HG03135 (cell line): ENCODE measurements around the gene KRT85.
"Not testable (repeated sequence)": the region's sequence is repeated elsewhere in the genome, so short reads cannot be mapped to it uniquely, and the experiment has no call there.

Source experiments
- ATAC-seq: cut with Tn5 transposase; IDR thresholded peaks from one replicate; pipeline ENCODE4 v1.9.1; 2021; ENCODE audit warnings: mild to moderate bottlenecking, moderate library complexity; ENCODE audit not compliant: unreplicated experiment

The KRT85 gene

DNA sequence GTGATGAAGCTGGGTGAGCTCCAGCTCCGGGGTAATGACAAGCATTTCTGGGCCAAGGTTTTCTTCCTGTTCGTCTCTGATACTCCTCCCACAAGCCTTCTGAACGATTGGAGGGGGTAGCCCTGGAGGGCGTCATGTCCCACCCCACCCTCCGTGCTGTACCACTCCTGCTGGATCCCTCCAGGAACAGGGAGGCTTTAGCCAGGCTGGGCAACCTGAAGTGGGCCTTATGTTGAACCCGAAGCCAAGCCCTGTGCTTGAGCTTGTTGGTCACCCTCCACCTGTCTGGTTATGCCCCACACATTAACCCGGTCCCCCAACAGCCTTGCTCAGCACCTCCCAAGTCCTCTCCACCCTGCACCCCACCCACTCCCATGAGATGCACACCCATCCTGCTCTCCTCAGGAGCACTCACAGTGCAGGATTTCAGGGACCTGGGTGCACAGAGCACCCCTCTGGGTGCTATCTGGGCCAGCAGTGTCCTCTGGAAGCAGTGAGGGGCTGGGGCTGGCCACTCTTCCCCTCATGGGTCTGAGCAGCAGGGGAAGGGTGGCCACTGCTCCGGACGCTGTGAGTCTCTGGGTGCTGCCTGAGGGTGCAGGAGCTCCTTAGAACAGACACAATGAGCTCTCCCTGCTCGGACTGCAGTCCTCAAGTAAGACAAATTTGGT lies 39.3 kb downstream of the KRT85 start:
- ATAC-seq, result no peak

DNA sequence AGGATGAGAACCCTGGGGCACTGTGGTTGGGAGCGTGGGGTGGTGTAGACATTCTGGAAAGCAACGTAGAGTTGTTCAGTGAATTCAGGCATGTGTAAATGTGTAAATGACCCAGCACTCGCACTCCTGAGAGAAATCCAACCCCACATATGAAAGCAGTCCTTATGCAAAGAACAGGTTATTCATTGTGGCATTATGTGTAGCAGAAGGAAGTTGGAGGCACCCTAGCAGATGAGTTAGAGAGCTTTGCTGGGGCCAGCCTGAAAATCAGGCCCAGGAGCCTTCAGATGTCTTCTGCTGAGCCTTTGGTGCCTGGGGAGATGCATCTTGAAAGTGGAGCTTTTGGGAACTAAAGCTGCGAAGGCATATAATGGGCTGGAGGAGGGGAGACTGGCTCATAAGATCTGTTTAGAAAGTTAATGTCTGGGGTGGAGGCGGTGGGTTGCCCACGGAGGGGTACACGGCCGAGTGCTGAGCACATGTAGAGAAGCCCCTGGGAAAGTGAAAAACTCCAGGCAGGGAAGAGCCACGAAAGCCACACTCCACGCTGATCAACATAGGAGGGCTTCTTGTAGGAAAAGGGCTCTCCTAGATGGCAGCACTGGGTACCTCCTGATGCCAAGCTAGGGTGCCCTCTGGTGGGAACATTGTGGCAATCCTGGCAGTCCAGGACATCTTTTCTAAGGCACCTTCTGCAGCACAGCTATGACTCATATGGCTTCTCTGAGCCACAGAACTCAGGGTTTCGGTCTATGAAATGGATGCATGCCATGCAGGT lies 40.0 kb downstream of the KRT85 start:
- peak; percentile 92 for ATAC-seq

DNA sequence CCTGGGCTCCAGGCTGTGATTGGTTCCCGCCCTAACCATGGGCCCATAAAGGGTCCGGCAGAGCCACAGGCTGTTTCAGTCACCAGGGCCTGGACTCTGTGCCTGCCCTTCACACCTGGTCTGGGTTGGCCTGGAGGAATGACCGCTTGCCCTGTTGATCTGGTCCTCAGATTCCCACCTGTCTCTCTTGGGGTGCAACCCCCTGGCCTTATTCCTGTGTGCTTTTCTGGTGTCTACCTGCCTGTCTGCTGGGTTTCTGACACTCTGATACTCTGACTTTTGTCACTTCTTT lies 43.2 kb downstream of the KRT85 start:
- ATAC-seq, result no peak

DNA sequence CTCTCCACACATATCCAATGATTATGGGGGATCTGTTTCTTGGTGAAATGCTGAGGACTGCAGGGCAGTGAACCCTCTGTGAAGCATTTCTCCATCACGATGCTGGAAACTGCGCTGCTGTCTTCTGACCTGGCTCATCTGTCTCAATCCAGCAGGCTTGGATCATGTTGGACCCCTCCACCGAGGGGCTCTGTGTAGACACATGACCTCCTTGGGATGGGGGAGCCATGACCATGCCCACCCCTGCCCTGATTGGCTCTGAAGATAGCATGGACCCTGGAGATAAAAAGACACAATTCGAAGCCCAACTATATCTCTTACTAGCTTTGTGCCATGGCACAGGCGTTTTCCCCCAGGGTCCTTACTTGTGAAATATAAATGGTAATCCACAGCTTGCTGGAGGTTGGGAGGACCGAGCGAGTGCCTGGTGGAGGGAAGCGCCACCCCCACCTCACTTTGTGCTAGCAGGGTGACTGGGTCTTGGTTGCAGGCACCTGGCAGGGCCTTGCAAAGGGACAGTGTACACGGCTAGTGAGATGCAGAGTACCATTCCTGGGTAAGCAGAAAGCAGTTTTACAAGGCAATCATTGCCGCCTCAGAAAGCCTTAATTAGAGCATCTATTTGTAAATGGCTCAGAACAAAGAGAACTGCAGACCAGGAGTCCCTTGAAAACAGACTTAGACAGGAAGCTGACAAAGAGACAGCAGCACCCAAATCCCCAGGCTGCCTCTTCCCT lies 43.7 kb downstream of the KRT85 start:
- no peak for ATAC-seq

DNA sequence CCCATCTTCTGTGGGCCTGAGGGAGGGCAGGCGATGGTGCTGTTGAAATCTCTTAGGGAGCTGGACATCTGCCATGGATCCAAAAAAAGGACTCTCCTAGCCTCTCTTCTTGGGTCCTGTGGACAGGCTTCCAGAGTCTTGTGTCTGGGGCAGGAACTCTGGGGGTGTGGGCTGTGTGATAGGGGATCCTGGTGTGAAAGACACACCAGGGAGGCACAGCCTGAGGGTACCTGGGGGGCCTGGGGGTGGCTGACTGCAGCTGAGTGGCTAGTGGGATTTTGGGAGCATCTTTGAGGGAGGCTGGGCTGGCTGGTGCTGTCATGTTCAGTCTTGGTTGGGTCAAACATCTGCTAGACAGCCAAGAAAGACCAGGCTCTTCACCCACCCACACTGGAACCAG lies 44.3 kb downstream of the KRT85 start:
- no peak for ATAC-seq

DNA sequence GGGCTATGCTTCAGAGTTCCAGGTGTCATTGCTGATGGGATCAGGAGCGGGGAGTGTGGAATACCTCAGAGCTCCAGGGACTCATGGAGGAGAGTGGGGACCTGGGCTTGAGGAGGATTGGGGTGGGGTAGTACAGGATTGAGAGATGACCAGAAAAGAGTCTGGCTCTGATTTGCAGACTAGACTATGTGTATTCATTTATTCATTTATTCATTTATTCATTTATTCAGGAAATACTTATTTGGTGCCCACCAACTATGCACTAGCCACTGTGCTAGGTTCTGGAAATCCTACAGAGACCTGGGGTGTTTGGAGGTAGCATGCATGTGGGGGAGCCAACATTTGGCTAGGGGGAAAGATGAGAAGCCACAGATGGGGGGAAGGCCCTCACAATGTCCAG lies 45.2 kb downstream of the KRT85 start:
- ATAC-seq, result no peak

DNA sequence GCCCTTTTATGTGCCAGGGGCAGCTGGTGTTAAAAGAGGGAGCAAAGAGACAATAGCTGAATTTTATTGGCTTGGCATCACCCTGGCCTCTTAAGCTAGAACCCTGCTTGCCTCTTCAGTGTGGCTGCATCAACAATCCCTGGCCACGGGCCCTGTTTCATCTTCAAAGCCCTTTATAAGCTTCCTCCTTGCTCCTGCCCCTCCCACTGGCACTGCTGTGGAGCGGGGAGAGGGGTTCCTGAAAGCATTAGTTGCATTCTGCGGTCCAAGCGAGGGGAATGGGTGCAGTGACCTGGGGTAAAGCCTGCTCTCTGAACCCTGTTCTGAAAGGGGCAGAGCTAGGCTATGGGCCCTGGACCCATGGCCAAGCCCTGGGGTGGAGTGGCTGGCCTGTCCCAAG lies 45.9 kb downstream of the KRT85 start:
- ATAC-seq, result no peak

DNA sequence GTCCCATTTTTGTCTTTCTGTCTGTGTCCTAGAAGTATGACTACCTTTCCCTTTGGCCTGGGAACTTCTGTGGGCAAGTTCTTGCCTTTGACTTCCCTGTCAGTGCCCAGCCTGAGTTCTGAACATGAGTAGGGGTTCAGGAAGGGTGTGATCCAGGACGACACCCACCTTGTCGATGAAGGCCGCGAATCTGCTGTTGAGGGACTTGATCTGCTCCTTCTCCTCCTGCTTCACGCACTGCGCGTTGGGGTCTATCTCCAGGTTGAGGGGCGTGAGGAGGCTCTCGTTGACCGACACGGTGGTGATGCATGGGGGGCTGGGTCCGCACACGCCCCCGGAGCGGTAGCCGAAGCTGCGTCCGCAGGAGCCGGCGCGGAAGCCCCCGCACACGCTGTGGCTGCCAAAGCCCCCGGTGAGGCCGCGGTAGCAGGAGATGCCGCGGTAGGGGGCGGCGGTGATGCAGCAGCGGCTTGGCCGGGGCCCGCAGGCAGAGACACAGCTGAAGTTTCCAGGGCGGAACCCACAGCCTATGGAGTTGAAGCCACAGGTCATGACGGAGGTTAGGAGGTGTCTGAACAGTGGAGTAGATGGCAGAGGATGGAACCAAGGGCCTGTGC lies 46.4 kb downstream of the KRT85 start, which contains the start of gene KRT83:
TSS of gene KRT83 (minus strand) at position 615 of the 617 bp plus-strand sequence. CDS start at position 552, 63 bp downstream.
- ATAC-seq, result no peak

DNA sequence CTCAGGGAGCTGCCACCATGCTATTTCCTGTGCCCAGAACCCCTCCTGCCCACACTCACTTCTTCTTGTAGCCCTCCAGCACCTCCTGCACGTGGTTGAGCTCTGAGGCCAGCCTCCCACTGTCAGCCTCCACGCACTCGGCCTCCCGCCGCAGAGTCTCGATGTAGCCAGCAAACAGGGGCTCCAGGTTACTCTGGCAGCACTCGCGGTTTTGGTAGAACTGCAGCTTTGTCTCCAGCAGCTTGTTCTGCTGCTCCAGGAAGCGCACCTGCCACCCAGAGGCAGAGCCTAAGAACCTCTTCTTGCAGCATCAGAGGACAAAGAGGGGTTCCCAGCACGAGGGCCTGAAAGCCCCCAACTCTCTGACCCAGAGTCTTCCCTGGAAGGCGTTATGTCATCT lies 48.2 kb downstream of the KRT85 start:
- no peak for ATAC-seq

DNA sequence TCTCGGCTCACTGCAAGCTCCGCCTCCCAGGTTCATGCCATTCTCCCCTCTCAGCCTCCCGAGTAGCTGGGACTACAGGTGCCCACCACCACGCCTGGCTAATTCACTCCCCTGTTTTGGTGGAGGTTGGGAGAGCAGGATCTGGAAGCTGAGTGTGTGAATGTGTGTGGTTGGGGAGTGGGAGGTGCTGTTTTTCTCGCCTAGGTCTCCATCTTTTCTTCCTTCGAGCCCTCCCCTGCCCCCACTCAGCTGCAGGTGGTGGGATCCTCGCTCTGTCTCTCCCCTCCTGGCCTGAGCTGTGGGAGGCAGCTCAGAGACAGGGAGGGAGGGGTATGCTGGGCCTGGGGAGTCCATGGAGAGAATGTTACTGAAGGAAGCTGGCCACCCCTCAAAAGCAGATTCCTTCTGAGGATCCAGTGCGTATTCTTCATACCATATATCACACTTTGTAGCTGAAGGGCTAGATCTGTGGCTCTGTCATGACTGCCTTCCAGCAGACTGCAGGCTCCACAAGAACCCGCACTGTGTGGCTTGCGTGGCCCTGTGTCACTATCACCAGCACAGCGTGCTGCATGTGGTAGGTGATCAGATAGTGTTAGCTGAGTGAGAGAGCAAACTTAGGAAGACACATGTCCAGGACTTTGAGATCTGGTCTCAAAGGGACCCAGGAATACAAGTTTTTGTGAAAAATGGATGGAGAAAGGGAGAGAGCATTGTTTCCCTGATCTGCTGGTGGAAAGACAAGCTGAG lies 48.9 kb downstream of the KRT85 start:
- no peak for ATAC-seq

DNA sequence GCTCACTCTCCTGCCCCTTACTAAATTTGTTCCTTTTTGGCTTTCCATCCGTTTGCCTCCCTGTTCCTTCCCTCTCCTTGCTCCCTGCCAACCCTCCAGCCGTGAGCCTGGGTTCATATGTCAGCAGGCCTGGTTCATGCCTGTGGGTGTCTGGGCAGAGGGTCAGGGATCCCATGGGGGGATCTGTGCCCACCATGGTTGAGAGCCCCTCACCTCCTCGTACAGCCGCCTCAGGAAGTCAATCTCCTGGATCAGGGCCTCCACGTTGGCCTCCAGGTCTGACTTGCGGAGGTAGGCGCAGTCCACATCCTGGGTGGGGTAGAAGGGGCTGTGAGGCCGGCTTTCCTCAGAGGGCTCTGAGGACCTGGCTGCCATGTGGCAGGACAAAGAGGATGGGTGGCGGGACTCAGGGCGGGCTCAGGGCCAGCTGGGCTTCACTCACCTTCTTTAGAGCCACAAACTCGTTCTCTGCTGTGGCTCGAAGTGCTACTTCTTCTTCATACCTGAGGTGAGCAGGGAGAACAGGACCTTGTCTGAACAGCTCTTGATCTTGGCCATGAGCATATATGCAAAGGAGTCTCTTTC lies 49.7 kb downstream of the KRT85 start:
- ATAC-seq, result no peak

DNA sequence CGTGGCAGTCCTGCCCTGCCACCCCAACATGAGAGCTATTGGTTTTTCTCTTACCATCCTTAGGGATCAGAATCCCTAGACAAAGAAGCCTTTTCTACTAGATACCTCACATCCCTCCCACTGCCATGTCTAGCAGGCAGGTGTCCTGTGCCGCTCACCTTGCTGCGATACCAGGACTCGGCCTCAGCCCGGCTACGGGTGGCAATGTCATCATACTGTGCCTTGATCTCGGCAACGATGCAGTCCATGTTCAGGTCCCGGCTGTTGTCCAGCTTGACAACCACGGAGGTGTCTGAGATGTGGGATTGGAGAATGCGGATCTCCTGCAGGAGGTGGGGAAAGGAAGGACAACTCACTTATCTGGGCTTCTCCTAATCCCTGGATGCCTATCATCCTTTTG lies 50.6 kb downstream of the KRT85 start:
- no peak for ATAC-seq

DNA sequence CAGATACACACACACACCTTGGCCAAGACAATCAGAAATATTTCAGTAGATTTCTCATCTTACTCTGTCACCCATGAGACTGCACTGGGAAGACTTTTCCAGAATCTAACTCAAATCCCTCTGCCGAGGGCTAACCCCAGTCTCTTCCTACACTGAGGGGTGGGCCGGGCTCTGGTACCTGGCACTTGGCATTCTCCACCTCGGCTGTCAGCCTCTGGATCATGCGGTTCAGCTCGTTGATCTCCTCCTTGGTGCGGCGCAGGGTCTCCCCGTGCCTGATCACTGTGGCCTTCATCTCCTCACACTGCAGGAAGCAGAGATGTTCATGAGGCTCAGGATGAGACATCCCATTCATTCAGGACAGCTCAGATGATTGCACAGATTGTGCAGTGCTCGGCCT lies 51.0 kb downstream of the KRT85 start:
- no peak for ATAC-seq

DNA sequence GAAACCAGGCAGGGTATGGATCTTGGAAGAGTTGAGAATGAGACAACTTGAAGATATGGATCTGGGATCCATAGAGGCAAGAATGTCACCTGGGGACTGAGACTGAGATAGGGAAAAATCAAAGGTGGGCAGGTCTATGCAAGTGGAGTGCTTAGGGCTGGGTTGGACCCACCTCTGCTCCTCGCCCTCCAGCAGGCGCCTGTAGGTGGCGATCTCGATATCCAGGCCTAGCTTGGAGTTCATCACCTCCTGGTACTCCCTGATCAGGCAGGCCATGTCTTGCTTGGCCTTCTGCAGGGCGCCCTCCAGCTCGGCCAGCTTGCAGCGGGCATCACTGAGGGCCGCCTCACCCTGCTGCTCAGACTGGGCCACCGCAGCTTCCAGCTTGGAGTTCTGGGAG lies 51.6 kb downstream of the KRT85 start:
- ATAC-seq, result not testable (repeated sequence)

DNA sequence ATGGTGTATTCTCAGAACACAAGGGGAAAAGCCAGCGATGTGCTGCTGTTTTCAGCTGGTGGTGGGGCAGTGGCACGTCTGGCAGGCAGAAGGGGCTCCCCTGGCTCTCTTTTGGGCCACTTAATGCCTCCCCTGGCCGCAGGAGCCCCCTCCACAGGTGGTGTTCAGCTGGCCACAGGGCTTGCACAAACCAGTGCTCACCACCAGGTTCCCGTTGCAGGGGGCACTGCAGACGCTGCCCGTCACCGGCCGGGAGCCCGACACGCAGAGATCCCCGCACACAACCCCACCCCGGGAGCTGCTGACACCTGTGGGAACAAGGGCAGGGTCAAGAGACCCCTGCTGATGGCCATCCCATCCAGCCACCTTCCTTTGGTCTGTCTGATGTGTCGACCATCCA lies 52.8 kb downstream of the KRT85 start:
- no peak for ATAC-seq

DNA sequence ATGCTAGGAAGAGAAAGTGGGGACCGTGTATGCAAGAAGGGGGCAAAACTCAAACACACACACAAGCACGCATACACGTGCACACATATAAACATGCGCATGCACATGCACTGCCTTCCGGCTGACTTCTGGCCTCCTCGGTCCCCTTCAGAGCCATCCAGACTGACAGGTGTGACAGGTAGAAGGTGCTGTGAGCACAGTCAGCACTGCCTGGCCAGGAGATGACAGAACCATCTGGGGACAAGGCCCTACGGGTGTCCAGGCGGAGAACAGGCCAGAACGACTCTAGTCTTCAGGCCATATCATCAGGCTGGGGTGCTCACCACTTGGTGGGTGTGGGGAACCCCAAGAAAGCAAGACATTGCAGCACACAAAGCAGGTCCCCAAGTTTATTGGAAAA lies 53.4 kb downstream of the KRT85 start:
- no peak for ATAC-seq

DNA sequence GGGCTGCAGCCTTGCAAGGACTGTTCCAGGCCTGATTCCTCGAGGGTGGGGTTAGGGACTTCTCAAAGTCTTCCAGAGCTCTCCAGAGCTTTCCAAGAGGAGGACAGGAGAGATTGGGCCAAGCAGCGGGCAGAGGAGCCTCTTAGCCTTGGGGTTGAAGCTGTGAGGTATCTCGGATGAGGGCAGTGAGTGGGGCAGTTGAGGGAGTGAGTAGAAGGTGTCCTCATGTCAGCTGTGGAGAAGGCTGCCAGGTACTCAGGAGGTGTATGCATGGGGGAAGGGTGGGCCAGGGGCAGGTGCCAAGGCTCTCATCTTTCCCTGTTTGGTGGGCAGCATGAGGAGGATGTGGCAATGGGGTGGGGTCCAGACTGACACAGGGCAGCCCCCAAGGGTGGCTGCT lies 53.8 kb downstream of the KRT85 start:
- no peak for ATAC-seq

DNA sequence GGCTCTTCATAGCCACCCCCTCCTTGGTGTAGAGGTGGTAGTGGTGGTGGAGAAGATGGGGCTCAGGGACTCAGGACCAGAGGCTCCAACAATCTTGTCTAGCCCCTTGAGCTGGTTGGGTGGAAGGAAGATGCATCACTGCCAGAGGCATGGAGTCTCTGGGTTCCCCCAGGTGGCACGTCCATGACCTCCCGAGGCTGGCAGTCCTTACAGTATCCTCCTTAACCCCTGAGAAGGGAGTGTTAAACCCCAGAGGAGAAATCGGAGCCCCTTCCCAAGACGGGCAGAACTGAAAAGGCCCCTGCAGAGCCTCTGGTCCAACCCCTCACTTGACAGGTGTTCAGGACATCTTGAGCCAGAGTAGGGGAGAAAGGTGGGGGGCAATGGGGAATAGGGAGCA lies 55.2 kb downstream of the KRT85 start:
- ATAC-seq, result no peak

DNA sequence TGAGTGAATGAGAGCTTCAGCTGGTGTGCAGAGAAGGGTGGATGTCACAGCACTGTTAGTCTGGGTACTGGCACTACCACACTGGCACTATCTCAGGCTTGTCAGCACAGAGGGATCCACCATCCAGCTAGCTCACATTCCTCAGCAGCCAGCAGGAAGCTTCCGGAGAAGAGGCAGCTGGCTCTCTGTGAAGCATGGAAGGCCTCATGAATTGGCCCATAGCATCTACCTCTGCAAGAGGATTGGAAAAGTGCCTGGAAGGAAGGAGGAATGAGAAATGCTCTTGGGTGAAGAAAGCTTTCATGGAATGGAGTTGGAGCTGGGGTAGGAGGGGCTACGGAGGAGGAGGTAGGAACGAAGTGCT lies 56.0 kb downstream of the KRT85 start:
- no peak for ATAC-seq

DNA sequence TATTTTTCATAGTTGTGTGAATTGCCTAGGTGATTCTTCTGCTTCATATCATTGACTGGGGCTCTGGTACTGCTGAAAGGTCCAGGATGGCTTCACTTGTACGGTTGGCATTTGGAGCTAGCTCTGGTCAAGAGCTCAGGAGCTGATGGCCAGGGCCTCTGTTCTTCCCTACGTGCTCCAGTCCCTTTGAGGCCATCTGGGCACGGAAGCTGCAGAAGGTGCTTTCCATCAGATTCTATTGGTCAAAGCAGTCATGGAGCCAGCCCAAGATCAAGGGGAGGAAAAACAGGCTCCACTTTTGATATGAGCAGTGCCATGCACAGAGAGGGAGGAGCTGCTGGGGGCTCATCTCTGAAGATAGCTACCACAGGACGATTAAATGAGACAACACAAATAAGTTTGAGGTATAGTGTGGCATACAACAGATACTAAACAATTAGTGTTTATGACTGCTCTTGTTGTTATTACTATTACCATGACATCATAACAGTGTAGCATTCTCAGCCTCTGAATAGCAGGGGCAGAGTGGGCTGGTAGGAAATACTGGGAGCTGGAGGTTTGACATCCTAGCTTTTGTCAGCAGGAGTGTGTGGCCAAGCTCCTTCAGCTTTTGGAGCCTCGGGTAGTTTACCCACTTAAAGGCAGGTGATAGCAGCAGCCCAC lies 56.5 kb downstream of the KRT85 start:
- no peak for ATAC-seq
